Stomach (tissue), 4 donors: Measurements from ENCODE around the gene KCNC3.

Source experiments
- EP300 ChIP-seq: sonication (generic); formaldehyde crosslinking; IDR thresholded peaks from one replicate; pipeline ENCODE4 v1.6.1; 2017; ENCODE audit warnings: antibody characterized with exemption
- POLR2A ChIP-seq, 4 donors: fragments of 450-650 bp; IDR thresholded peaks; one replicate each; pipeline ENCODE4 v1.6.1; 2016; ENCODE audit warnings: antibody characterized with exemption in 4 of 4, control low read depth in 2 of 4, mild to moderate bottlenecking in 1 of 4, moderate library complexity in 1 of 4
- POLR2AphosphoS5 ChIP-seq, 3 donors: sonication (generic); formaldehyde crosslinking; IDR thresholded peaks; one replicate each; pipeline ENCODE4 v1.6.1; 2016; ENCODE audit warnings: antibody characterized with exemption in 3 of 3
- TF ChIP-seq, protein P1 (sequence below), 7 experiments: fragments of 450-650 bp in 4 of 7; fragments of 200-600 bp in 3 of 7; sonication (generic) in 3 of 7; IDR thresholded peaks; one replicate each; pipeline ENCODE4 v1.5.1; 2016 to 2019; ENCODE audit warnings: antibody characterized with exemption in 7 of 7, control low read depth in 2 of 7, mild to moderate bottlenecking in 1 of 7

DNA sequence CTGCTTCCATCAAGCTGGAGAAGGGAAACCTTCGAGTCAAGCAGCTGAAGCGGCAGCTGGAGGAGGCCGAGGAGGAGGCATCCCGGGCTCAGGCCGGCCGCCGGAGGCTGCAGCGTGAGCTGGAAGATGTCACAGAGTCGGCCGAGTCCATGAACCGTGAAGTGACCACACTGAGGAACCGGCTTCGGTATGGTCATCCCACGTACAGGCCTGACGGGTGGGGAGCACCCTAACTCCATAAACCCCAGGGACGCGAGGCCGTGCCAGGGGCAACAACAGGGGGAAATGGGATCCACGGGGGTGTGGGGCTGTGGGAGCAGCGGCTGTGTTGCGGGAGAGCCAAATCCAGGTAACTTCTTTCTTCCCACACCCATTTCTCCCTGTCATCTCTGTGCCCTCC lies 20.2 kb downstream of the KCNC3 start:
- TF ChIP-seq POLR2AphosphoS5 (IDR thresholded peaks at IDR 0.05) = no peak
- TF ChIP-seq, protein P1, sequence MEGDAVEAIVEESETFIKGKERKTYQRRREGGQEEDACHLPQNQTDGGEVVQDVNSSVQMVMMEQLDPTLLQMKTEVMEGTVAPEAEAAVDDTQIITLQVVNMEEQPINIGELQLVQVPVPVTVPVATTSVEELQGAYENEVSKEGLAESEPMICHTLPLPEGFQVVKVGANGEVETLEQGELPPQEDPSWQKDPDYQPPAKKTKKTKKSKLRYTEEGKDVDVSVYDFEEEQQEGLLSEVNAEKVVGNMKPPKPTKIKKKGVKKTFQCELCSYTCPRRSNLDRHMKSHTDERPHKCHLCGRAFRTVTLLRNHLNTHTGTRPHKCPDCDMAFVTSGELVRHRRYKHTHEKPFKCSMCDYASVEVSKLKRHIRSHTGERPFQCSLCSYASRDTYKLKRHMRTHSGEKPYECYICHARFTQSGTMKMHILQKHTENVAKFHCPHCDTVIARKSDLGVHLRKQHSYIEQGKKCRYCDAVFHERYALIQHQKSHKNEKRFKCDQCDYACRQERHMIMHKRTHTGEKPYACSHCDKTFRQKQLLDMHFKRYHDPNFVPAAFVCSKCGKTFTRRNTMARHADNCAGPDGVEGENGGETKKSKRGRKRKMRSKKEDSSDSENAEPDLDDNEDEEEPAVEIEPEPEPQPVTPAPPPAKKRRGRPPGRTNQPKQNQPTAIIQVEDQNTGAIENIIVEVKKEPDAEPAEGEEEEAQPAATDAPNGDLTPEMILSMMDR (IDR thresholded peaks at IDR 0.05) = no peak
- no peak for TF ChIP-seq POLR2A (IDR thresholded peaks at IDR 0.05)
- no peak for TF ChIP-seq EP300
